SK-N-SH (cell line): ENCODE results near the gene P2RY14.

Experiments
- CTCF ChIP-seq: fragments of 200-600 bp; sonication (generic); IDR thresholded peaks from 2 replicates; pipeline ENCODE4 v1.6.1; 2017; ENCODE audit warnings: antibody characterized with exemption, mild to moderate bottlenecking, moderate library complexity
- GATA2 ChIP-seq: sonication (generic); formaldehyde crosslinking; IDR thresholded peaks from 2 replicates; pipeline ENCODE4 v1.5.0; 2020; ENCODE audit warnings: mild to moderate bottlenecking, missing genetic modification reagents
- TAF1 ChIP-seq: IDR thresholded peaks from 2 replicates; pipeline ENCODE4 v1.6.1; 2012; ENCODE audit warnings: low read depth, mild to moderate bottlenecking, low read length, moderate library complexity, borderline replicate concordance

GRCh38 chr3:151309566-151309965 lies 31.2 kb upstream of the P2RY14 start:
- TF ChIP-seq CTCF (no peak), GATA2 (CRISPR knock-in tag) (no peak), TAF1 (no peak)
